Cardiac fibroblast (primary cell): ENCODE measurements around the gene RALGDS.

Experiments used
- DNase-seq, 2 donors: peaks; one replicate each; pipeline versions ENCODE4 v3.0.0 to v3.0.0-alpha.2; 2010; ENCODE audit warnings: low read depth in 2 of 2
- H3K4me3 ChIP-seq, 2 donors: replicated peaks in 1 of 2; 1 replicate in 1 of 2; 2 replicates in 1 of 2; pipeline ENCODE4 v1.5.1; 2011; ENCODE audit warnings: low read depth in 2 of 2, low read length in 2 of 2, mild to moderate bottlenecking in 2 of 2, moderate library complexity in 1 of 2
- TF ChIP-seq, protein P1 (sequence below): IDR thresholded peaks from one replicate; pipeline ENCODE4 v1.5.1; 2011; ENCODE audit warnings: low read depth, mild to moderate bottlenecking, low read length, inconsistent platforms

RALGDS gene

GRCh38 chr9:133055788-133056420, 65.1 kb downstream of the RALGDS start:
- no peak overlapping the region for H3K4me3 ChIP-seq
- TF ChIP-seq, protein P1, sequence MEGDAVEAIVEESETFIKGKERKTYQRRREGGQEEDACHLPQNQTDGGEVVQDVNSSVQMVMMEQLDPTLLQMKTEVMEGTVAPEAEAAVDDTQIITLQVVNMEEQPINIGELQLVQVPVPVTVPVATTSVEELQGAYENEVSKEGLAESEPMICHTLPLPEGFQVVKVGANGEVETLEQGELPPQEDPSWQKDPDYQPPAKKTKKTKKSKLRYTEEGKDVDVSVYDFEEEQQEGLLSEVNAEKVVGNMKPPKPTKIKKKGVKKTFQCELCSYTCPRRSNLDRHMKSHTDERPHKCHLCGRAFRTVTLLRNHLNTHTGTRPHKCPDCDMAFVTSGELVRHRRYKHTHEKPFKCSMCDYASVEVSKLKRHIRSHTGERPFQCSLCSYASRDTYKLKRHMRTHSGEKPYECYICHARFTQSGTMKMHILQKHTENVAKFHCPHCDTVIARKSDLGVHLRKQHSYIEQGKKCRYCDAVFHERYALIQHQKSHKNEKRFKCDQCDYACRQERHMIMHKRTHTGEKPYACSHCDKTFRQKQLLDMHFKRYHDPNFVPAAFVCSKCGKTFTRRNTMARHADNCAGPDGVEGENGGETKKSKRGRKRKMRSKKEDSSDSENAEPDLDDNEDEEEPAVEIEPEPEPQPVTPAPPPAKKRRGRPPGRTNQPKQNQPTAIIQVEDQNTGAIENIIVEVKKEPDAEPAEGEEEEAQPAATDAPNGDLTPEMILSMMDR: no peak
- no peak for DNase-seq

- TF ChIP-seq, protein P1: no peak
- no peak overlapping the region for H3K4me3 ChIP-seq
- DNase-seq: peak in 1 of 2 donors; percentile 35
Observed at GRCh38 chr9:133054966-133055365, 66.1 kb downstream of the RALGDS start.

DNA sequence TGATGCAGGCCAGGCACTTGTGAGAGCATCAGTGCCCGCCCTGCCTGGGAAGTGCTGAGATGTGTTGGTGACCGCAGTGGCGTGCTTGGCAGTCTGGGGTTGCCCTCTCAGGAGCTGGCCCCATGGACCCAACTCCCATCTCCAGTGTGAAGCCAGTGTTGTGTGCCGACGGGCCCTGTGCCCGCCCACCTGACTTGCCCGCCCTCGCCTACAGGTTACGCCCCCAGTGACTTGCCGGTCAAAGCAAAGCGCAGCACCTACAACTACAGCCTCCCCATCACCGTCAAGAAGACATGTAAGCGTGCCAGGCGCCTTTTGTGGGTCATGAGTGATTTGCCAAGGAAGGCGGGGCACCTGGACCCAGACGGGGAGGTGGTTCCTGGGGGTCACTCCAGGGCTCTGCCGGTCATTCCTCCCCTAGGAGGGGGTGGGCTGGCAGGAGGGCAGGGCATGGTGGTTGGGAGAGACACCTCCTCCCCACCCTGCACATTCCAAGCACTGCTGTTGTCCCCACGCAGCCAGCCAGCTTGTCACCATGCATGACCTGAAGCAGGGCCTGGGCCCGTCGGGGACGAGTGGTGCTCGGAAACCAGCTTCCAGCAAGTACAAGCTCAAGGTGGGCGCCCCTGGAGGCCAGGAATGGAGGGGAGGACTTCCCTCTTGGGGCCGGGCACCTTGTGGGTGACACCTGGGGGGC, 66.7 kb downstream of the RALGDS start:
- DNase-seq: no peak
- TF ChIP-seq, protein P1: no peak
- no peak overlapping the region for H3K4me3 ChIP-seq

DNA sequence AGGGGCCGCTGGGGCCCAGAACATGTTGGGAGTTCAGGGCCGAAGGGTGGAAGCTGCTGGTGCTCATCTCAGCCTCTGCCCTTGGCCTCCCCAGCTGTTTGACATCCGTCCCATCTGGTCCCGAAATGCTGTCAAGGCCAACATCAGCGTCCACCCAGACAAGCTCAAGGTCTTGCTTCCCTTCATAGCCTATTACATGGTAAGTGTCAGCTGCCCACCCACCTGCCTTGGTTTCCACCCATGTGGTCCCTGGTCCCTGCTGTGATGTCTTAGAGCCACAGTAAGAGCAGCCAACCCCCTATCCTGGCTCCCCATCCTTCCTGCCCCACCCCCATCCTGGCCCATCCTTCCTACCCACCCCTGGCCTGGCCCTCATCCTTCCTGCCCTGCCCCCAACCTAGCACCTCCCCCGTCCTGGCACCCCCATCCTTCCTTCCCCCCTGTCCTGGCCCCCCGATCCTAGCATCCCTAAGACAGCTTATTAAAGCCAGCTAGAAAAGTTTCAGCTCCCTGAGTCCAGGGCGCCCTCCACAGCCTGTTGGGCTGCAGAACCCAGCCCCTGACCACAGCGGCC, 69.0 kb downstream of the RALGDS start:
- DNase-seq: no peak
- H3K4me3 ChIP-seq: no peak overlapping the region
- TF ChIP-seq, protein P1: no peak

- no peak overlapping the region for H3K4me3 ChIP-seq
- TF ChIP-seq, protein P1: no peak
- no peak for DNase-seq
Observed at GRCh38 chr9:133051281-133051900, 69.6 kb downstream of the RALGDS start.

GRCh38 chr9:133050781-133051180, 70.3 kb downstream of the RALGDS start:
- no peak overlapping the region for H3K4me3 ChIP-seq
- TF ChIP-seq, protein P1: no peak
- no peak for DNase-seq
